HG03342 (cell line): Measurements from ENCODE around the gene CARNS1.

ENCODE experiments used
- ATAC-seq: cut with Tn5 transposase; IDR thresholded peaks from one replicate; pipeline ENCODE4 v1.9.1; 2021; ENCODE audit warnings: mild to moderate bottlenecking, moderate library complexity; ENCODE audit not compliant: unreplicated experiment

CARNS1 gene

DNA sequence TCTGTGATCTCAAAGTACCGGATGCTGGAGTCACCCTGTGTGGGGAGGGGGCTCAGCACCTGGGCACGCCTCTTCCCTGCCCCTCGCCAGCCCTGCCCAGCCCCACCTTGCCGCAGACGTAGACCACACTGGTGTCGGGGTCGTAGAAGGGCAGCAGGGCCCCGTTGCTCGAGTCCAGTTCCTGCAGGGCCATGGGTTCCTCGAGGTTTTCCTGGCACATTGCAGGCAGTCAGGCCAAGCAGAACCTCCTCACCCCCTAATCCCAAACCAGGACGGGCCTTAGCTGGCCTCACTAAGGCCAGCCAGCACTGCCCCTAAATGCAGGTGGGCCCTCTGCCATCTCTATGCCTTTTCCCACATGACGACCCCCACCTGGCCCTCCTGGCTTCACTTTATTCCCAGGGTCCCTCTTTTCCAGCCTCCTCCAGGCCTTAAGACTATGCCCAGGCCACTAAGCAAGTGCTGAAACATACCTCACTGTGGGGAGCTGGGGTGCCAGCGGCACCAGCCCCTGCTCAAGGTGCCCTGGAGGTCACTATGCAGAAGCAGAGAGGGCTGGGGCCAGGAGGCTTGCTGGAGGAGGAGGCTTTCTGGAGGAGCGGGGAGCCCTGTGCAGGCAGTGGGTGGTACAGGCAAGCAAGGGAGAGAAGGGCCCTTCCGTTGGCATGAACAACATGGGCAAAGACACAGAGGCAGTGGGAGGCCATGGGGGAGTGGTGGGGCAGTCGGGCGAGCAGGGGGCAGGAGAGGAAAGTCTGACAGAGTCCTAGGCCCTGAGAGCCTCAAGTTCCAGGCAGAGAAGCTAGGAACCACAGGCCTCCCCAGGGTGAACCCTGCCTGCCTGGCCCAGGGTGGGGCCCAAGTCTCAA lies 25.0 kb downstream of the CARNS1 start:
- no peak for ATAC-seq

DNA sequence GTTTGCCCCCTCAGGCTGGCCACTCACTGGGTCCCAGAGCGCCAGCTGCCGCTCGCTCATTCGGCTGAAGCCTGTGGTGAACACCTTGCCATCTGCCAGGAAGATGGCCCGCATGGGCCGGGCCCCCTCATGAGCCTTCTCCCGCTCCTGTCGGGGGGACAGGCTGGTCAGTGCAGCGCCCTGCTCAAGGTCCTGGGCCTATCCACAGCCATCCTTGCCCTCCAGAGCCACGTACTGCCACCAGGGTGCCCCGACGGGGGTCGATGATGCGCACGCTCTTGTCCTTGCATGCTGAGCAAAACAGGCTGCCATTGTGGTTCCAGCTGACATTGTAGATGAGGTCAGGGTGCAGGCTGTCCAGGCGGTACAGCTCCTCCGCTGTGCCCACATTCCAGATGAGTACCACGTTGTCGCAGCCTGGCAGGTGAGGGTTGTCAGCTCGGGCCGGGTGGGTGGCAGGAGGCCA lies 25.7 kb downstream of the CARNS1 start:
- no peak for ATAC-seq

DNA sequence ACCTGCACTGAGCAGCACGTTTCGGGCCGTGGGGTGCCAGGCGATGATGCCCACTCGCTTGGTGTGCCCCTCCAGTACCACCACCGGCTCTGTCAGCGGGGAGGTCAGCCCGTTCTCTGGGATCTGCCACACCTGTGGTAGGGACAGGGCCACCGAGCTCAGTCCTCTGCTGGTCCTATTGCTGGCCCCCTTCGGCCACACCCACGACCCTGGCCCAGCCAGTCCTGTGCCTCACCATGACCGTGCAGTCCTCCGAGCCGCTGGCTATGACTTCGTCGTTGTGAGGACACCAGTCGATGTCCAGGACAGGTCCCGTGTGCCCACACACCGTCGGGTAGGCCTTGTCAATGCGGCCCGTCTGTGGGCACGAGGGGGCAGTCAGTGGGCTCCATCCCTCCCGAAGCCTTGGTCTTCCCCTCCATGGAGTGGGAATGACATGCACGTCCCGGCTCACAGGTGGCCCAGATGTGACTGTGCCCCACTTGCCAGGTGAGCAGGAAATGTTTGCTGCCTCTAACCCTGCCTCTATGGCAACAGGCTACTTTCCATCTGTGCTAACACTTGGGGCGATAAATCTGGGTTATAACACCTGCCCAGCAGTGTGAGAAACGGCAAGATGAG lies 26.4 kb downstream of the CARNS1 start:
- no peak for ATAC-seq

DNA sequence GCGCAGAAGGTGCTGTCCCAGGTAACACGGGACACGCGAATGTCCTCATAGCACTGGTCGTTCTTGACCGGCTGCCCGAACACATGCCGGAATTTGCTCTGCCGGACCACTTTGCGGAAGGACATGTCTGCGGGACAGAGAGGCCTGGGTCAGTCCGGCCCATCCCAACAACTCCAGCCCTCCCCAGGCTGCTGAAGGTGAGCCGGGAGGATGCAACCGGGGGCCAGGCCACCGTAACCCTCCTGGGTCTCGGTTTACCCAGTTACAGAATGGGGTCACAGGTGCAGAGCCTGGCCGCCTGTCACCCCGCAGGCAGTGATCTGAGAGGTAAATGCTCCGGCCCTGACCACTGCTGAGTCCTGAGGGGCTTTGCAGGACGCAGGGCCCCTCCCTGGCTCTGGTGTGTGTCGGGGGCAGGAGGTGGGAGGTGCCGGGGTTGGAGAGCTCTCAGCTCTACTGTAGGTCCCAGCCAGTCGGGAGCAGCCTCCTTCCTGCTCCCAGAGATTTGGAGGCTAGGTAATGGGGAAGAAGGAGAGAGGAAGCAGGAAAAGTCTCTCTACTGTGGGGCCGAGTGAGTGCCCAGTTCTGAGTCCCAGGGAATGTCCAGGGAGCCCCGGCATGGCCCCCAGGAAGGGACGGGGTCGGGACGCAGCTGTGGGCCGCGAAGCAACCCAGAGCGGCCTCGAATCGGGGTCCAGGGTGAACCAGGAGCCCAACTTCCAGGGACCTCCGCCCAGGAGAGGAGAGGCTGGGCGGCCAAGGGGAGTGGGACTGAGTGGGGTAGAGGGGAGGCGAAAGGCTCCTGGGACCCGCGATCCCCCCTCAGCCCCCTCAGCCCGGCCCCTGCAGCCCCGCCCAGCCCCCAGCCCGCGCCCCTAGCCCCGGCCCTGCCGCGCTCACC lies 27.3 kb downstream of the CARNS1 start:
- ATAC-seq: no peak

DNA sequence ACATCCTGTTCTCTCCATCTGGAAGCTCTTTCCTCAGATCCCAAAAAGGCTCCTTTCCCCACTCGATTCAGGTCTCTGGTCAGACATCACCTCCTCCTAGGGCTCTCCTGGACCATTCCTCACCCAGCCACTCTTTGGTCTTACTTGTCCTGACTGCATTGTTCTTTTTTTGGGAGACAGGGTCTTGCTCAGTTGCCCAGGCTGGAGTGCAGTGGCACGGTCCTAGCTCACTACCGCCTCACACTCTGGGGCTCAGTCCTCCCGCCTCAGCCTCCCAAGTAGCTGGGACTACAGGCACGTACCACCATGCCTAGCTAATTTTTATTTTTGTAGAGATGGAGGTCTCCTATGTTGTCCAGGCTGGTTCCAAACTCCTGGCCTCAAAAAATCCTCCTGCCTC lies 30.0 kb downstream of the CARNS1 start:
- no peak for ATAC-seq

DNA sequence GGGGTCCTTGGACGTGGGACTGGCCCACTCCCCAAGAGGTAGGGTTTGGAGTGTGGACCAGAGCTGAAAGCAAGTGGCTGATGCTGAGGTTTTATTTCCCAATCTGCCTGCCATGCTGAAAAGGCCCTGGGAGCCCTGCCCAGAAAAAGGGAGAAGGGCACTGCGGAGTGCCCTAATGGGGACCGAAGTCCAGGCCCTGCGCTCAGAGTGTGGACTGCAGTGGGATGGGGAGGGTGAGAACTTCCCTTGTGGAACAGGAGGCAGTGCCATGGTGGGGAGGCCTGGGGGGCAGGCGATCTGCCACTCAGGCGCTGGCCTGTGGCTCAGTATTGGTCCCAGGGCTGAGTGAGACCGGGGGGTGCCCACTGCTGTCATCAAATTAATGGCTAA lies 32.7 kb downstream of the CARNS1 start:
- no peak for ATAC-seq

DNA sequence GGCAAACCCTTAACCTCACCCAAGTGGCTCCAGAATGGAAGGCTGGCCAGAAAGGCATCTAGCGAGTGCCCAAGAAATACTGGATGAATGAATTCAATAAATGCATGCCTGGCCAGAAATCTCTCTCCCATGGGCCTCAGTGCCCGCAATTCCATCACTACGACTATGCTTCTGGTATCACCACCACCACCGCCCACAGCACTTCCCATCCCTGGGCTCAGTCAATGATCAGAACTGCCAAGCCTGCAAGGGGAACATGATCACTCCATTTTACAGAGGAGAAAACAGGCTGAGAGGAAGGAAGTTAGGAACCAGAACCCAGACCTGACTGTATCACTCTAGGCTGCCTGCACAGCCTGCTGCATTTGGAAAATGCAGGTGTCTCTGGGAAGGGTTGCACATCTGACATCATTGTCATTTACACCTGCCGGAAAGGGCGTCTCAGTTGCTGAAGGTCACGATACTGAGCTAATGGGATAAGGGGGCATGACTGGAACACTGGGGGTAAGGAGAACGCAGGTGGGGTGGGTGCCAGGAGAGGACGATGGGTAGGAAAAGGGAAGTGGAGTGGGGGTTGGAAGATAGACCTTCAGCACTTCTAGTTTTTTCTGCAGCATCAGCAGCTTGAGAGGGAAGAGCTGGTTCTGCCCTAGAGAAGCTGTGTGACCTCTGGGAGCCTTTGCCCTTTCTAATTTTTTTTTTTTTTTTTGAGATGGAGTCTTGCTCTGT lies 33.8 kb downstream of the CARNS1 start:
- no peak for ATAC-seq

DNA sequence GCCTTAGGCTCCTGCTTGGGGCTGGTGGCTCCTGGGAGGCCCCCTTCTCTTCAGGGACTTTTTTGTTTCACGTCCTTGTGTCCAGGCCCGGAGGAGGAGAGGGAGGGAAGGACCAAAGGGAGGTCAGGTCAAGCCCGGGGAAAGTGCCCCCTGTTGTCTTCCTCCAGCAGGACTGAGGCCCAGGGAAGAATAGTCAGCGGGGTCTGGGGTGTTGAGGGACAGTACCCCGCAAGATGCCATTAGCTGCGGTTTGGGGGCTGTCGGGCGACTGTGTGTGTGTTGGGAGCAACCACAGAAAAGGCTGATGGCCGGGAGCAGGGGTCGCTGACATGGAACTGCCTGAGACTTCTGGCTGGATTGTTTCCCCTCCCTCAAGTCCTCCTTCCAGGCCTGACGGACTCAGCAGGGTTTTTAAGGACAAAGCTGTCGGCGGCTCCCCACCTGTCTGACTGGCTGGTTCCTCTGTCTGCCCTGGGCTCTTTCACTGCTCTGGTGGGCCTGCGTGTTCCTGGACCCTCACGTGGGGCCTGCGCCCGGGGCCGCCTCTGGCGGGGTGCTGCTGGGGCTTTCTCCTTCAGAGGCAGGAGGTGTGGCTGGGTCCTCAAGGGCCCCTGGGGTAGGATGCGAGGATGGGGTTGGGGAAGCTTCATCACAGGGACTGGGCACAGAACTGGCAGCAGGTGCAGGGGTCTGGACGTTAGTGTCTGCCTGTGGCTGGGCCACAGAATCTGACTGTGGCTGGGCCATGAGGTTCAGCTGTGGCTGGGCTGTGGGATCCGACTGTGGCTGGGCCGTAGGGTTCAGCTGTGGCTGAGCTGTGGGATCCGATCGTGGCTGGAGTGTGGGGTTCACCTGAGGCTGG lies 35.5 kb downstream of the CARNS1 start:
- no peak for ATAC-seq

DNA sequence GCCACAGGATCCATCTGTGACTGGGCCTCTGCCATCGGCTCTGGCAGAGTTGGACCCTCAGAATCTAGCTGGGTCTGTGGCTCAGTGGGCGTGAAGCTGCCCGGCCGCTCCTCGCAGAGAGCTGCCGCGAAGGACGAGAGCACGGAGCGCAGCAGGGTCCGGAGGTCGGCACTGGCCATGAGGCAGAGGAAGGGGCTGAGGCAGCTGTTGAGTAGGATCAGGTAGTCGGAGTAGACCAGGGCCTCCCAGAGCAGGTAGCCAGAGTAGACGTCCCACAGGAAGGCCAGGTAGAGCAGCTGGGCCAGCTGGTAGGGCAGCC lies 36.1 kb downstream of the CARNS1 start:
- ATAC-seq: no peak

DNA sequence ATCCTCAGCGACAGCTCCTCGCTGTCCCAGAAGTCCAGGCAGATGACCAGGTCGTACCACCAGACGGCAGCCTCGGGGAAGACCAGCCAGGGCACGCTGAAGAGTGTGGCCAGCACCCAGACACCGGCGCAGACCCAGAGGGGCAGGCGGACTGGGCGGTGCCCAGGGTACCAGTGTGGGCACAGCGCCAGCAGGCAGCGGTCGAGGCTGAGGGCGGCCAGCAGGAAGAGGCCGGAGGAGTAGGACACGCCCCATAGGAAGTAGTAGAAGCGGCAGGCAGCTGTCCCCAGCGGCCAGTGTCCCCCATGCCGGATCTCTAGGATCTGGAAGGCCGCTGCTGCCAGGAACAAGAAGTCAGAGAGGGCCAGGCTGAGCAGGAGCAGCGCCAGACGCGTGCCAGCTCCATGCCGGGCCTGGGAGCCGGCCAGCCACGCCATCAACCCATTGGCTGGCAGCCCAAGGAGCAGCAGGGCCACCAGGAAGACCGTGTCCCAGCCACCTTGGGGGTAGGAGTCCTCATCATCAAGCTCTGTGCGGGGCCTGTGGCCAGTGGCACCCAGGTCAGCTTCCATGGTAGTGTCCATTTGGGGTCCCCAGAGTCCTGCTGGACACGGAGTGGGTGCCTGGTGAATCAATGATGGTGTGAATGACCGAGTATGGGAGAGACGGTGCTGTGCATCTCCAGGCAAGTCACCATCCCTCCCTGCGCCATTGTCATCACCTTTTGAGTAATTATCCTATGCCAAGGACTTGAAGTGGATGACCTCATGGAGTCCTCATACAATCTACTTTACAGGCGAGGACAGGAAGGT lies 36.9 kb downstream of the CARNS1 start, which contains the start of gene GPR152:
TSS of gene GPR152 (minus strand) at position 589 of the 812 bp plus-strand sequence. CDS start at position 584, 5 bp downstream.
- no peak for ATAC-seq

DNA sequence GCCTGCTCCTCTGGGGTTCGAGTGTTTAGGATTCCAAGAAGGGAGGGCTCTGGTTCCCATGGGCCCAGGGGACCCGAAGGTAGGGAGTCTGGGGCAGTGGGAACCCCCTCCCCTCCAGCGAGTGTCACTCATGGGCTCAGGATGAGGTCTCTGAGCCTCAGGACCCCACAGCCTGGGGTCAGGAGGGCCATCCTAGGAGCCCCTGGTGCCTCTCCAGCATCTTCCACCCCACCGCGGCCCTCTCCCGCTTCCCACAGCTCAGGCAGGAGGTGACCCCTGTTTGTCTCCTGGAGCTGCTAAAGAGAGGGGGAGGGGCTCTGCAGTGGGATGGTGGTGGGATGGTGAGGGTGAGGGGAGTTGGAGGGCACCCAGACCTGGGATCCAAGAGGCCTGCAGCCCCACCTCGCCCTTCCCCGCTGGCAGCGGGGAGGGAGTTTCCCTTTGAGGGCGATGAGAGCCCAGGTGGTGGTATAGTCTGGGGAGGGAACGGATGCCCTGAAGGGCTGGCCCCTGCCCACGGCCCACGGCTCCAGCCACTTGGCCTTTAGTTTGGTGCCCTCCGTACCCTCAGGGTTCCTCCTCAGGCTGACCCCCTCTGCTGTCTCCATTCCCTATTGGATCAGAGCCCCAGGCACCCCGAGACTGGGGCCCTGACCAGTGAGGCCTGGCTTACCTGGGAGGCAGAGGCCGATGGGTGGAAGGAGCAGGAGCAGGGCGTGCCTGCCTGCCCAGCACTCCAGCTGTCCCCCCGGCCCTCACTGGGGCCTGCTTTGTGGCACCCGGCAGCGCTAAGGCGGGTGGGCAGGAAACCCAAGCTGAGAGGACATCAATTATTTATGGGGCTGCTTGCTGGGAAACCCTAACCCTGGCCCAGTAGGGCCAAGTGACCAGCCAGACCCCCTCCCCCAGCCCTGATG lies 38.6 kb downstream of the CARNS1 start:
- ATAC-seq: no peak

DNA sequence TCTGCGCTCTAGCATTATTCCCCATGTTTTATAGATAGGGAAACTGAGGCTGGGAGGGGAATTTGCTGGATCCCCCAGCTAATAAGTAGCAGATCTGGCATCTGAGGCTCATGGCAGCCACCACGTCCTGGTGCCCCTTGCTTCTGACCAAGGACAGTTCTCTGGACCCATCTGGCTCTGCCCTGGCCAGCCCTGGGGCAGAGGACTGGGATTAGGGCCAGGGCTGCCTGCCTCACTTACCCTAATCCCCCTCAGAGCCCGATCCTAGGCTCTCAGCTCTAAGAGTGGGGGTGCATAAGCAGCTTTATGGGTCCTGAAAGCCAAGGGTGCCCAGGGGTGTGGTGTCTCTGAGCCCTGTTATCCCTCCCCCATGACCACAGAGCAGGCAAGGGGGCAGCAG lies 39.6 kb downstream of the CARNS1 start, which contains the start of gene CABP4:
TSS of gene CABP4 (plus strand) at position 301 of the 400 bp plus-strand sequence. CDS start at position 371, 70 bp downstream.
- no peak for ATAC-seq

DNA sequence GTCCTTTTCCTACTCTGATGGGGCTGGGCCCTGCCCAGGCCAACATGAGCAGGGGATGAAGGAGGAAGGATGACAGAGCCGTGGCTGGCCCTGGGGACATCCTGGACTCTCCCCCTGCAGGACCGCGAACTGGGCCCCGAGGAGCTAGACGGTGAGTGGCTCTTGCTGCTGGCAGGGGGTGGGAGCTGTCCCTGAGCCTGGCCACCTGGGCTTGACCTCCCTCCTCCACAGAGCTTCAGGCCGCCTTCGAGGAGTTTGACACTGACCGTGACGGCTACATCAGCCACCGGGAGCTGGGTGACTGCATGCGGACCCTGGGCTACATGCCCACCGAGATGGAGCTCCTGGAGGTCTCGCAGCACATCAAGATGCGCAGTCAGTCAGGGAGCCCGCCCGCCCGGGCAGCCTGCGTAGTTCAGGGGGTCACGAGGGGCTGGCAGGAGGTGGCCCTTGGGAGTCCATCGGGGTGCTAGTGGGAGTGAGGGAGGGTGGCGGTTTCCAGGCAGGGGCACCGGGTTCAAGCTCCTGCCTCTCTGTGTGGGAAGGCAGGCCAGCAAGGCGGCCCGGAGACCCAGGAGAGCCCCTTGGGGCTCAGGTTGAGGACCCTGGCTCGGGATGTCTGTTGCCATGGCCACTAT lies 40.7 kb downstream of the CARNS1 start:
- no peak for ATAC-seq

DNA sequence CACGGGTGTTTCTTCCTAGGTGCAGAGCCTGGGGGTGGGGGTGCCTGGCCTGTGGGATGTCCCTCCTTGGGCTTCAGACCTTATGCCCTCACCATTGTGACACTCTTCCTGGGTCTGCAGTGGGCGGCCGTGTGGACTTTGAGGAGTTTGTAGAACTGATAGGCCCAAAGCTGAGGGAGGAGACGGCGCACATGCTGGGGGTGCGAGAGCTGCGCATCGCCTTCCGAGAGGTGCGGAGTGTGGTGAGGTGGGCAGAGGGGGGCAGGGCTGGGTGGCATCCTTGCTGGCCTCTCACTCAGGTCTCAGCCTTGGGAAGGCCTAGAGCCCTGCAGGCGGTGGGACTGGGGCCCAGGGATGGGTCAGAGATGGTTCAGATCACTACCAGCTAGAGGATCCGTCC lies 42.0 kb downstream of the CARNS1 start:
- ATAC-seq: no peak

DNA sequence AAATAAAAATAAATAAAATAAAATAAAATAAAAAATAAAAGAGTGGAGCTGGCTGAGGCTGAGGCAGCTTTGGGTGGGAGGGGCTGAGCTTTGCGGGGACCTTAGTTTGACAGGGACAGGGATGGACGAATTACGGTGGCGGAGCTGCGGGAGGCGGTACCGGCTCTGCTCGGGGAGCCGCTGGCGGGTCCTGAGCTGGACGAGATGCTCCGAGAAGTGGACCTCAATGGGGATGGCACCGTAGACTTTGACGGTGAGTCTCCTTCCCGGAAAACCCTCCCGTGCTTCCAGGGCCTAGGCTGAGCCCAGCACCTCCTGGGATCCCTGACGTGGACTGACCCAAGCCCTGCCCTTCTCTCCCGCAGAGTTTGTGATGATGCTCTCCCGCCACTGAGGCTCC lies 42.8 kb downstream of the CARNS1 start:
- ATAC-seq: no peak

DNA sequence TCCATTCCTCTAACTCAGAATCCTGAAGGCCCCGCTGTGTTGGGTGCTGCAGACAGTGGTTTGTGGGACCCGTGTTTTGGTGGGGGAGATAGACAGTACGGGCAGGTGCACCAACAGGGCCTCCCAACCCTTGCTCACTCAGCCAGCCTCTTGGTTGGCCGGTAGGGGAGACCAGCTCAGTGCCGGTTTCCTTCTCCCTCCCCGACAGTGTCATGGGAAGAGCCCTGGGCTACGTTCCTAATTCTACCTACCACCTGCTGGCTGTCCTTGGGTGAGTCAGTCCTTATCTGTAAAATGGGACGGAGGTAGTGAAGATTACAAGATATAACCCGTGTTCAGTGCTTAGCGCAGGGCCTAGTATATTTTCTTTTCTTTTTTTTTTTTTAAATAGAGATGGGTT lies 47.7 kb downstream of the CARNS1 start:
- no peak for ATAC-seq

DNA sequence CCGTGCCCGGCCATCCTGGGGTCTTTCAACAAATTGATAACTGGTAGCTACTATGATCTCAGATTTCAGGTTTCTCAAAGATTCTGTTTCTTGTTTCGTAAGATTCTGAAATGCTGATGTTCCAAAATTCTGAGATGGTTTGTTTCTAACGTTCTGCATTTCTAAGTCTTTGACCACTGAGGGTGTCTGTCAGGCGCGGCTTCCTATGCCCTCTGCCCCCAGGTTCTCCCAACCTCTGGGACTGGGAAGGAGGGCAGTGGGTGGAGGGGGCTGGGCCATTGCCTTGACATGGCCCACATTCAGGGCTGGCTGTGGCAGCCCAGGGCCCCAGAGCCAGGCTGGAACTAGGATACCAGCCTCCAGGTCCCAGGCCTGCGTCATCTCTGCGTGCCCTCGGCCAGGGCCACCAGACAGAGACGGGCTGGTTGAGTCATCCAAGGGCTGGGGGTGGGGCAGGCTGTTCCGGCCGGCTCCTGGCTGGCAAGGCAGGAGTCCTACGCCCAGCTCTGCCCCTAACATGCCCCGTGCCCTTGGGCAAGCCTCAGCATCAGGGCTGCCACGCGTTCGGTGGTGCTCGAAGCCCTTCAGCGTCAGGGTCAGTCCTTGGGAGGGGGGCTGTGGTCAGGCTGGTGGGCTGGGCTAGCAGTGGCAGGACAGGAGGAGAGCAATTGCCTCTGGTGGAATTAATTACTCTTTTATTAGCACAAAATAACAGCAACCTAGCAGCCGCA lies 48.4 kb downstream of the CARNS1 start:
- no peak for ATAC-seq
